CD4-positive, alpha-beta T cell treated with Interferon gamma for 1 hour (primary cell): ENCODE measurements around the gene PDSS2.
"Not testable (repeated sequence)": the region's sequence is repeated elsewhere in the genome, so short reads cannot be mapped to it uniquely, and the experiment has no call there.

Source experiments
- DNase-seq: peaks from one replicate; pipeline ENCODE4 v3.0.0-alpha.2; 2020

Gene PDSS2

DNA sequence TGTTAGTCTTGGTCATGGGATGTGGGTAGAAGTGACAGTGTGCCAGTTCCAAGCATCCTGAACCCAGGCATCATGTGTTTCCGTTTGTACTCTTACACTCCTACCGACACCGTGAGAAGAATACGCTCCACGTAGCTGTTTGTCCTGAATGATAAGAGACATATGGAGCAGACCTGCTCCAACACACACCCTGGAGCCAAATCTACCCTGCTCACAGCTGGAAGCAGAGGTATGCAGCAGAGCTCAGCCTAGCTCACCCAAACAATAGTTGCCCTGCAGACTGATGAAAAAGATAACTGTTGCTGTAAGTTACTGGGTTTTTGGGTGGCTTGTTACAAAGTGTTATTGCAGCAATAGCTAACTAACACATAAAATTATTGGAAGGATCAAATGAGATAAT, 14.3 kb upstream of the PDSS2 start:
- DNase-seq = no peak

DNA sequence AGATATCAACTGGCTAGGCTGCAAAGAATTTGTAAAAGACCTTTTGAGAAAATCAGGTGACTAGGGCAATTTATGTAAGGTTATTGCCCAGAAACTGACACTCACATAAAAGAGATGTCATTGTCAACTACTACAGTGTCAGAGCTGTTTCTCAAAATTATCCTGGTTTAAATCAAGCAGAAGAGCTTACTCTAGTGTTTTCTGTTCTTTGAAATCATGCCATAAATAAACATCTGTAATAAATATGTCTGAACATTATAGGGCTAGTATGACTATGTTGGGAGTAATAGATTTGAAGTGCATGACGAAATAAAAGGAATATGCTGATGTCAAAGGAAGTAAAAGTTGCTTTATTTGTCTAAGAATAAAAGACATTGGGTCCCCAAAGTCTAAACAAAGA, 11.0 kb upstream of the PDSS2 start:
- DNase-seq = no peak

DNA sequence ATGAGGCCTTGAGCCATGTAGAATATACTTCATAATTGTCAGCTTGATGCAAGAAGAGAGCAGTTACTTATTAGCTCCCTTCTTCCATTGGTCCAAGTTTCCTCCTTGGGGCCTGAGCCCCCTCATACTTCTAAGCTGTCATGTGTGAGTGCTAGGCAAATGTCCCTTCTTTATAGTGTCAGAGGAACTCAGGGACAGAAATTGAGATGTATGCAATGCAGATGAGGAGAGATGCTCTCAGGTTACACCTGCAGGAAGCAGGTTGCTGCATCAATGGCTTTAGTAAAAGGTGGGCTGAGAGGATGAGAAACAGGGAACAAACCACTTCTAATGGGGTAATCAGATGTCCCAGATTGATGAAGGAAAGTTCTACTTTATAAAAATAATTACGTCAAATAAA, 6.7 kb upstream of the PDSS2 start:
- no peak for DNase-seq

GRCh38 chr6:107460083-107460631, 793 bp upstream of the PDSS2 start:
- no peak for DNase-seq

GRCh38 chr6:107458672-107459282, 587 bp downstream of the PDSS2 start:
- peak; percentile 4 for DNase-seq

DNA sequence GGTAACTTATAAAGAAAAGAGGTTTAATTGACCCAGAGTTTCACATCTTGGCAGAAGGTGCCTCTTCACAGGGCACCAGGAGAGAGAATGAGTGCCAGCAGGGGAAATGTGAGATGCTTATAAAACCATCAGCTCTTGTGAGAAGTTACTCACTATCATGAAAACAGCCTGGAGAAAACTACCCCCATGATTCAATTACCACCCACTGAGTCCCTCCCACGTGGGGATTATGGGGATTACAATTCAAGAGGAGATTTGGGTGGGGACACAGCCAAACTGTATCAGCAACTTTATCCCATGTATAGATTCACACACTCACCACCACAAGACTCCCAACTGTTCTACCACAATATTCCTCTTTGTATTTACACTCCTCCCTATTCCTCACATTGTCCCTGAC, 10.6 kb downstream of the PDSS2 start:
- no peak for DNase-seq

- DNase-seq = no peak
Observed at GRCh38 chr6:107447663-107448216, 11.6 kb downstream of the PDSS2 start.

- DNase-seq = no peak
Observed at GRCh38 chr6:107444277-107444676, 15.1 kb downstream of the PDSS2 start.

DNA sequence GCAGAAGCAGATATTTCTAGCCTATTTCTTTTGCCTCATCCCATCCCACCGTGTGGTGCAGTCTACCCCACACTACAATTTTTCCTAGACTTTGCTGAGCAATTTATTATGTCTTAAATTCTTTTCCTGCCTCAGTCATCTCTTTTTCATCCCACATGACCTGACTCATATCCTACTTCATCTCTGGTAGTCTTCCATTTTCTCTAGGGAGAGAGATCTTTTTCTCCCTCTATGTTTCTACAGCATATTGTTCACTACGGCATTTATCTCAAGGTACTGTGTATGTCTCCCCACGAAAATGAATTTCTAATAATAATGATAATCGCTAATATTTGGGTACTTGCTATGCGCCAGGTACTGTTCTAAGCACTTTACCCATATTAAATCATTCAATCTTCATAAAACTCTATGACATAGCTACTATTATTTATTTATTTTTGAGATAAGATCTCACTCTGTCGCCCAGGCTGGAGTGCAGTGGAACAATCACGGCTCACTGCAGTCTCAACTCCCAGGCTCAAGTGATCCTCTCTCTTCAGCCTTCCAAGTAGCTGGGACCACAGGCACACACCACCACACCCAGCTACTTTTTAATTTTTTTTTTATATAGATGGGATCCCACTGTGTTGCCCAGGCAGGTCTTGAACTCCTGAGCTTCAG, 15.6 kb downstream of the PDSS2 start:
- DNase-seq = no peak

- no peak for DNase-seq
Observed at GRCh38 chr6:107442938-107443607, 16.3 kb downstream of the PDSS2 start.

- DNase-seq = no peak
Observed at GRCh38 chr6:107441682-107442081, 17.7 kb downstream of the PDSS2 start.

GRCh38 chr6:107440936-107441335, 18.4 kb downstream of the PDSS2 start:
- DNase-seq = no peak

DNA sequence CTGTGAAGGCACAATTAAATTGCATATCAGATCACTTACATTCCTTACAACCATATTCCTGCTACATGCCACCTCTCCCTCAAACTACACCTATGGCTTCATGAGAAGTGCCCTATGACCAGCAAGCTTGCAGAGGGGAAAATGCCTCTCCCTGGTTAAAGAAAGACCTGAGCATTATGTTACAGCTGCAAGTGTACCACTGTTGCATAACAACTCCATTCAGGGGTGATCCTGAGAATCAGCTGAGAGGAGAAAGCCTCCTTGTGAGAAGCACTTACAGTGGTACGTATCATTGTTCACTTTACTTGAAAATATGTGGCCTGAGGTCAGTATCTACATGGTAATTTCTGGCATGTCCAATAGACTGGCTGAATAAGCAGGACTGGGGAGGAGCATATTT, 20.0 kb downstream of the PDSS2 start:
- no peak for DNase-seq

- DNase-seq = no peak
Observed at GRCh38 chr6:107437691-107438090, 21.7 kb downstream of the PDSS2 start.

GRCh38 chr6:107436881-107437280, 22.5 kb downstream of the PDSS2 start:
- DNase-seq = no peak

DNA sequence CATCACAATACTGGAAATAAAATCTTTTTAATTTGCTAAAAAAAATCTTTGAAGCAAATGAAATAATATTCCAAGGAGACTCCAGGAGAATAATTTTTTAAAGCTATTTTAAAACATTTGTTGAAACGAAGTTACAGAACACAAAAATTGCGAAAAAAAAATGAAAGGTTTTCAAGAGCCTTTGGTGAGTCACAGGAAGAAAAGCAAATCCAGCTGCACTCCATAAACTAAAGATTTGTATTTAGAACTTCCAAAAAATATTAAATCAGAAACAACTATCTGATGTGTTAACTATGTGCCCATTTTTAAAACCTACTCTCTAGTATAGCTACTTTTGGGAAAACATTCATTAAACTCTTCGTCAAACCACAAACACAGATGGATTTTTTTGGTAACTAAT, 23.6 kb downstream of the PDSS2 start:
- DNase-seq = no peak

DNA sequence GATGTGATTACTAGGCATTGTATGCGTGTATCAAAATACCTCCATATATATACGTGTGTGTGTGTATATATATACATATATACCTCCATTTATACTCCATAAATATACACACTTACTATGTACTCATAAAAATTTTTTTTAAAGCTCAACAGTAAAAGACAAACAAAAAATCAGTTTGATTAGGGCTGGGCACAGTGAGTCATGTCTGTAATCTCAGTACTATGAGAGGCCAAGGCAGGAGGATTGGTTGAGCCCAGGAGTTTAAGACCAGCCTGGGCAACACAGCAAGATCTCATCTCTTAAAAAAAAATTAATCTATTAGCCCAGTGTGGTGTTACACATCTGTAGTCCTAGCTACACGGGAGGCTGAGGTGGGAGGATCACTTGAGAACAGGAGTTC, 24.6 kb downstream of the PDSS2 start:
- DNase-seq = no peak

GRCh38 chr6:107425951-107426350, 33.4 kb downstream of the PDSS2 start:
- not testable (repeated sequence) for DNase-seq

- no peak for DNase-seq
Observed at GRCh38 chr6:107423474-107423990, 35.8 kb downstream of the PDSS2 start.

DNA sequence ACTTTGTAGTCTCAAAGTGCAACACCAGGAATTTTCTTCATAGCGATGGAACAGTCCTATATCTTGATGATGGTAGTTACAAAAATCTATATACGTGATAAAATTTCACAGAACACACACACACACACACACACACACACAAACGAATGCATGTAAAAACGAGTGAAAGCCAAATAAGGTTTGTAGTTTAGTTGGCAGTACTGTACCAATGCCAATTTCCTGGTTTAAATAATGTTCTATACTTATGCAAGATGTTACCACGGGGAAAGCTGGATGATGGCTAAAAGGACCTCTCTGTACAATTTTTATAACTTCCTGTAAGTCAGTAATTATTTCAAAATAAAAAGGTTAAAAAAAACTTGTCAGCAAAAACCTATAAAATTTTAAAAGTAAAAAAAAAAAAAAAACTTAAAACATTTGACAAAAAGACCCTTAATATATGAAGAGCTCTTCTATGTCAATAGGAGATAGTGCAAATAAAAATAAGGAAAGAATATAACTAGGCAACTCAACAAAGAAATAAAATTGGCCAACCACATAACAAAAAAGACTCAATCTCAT, 37.6 kb downstream of the PDSS2 start:
- DNase-seq = no peak

GRCh38 chr6:107419733-107420132, 39.6 kb downstream of the PDSS2 start:
- no peak for DNase-seq

GRCh38 chr6:107418118-107418517, 41.2 kb downstream of the PDSS2 start:
- DNase-seq = no peak

DNA sequence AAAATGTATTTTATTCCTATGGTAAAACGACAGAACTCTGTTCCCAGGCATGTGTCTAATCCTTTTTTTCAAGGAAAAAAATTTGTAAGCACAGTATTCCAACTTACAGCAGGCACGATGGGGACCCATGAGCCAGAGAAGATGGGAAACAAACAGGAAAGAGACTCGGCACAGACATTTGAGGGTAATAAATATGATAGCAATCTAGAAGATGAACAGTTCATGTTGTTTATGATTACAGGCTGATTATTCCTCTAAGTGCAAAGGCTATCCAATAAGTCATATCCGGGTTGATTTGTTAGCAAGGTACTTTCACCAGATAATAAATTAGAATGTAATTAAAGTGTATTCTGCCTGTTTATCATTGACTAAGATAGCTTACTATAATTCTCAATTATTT, 43.2 kb downstream of the PDSS2 start:
- DNase-seq = no peak
